ENCODE measurements around the gene MAN1A1.

MAN1A1 gene

GRCh38 chr6:119355890-119356289 is 6.3 kb upstream of the MAN1A1 start:
- H3F3A ChIP-seq (ENCODE audit: insufficient read depth) = no peaks in the 10 kb centered on the region
- H3K9me3 ChIP-seq (ENCODE audit: insufficient read depth, low read length) = no peaks in the 10 kb centered on the region
- no peak overlapping the region for H3K9ac ChIP-seq (ENCODE audit: low read length)
- H4K20me1 ChIP-seq (ENCODE audit: low read depth, low read length) = no peaks in the 10 kb centered on the region; the same call in 1 of the 2 replicates
- no peak overlapping the region for H2AFZ ChIP-seq (ENCODE audit: low read depth, low read length, severe bottlenecking)
- TF ChIP-seq EZH2phosphoT487 (conservative IDR thresholded peaks at IDR 0.05; ENCODE audit: low read length) (no peak), CTCF (IDR thresholded peaks at IDR 0.05; ENCODE audit: insufficient read depth, low read length, poor library complexity, severe bottlenecking) (no peak)
- H3K79me2 ChIP-seq (ENCODE audit: insufficient read depth, low read length) = no peaks in the 10 kb centered on the region
- H3K36me3 ChIP-seq (ENCODE audit: low read length) = no peaks in the 10 kb centered on the region
- no peak overlapping the region for H3K4me3 ChIP-seq (ENCODE audit: insufficient read depth, low read length, poor library complexity, severe bottlenecking)
- no peaks in the 10 kb centered on the region; the same call in 1 of the 2 replicates for H3K27me3 ChIP-seq (ENCODE audit: low read length)
- no peak overlapping the region for H3K4me2 ChIP-seq (ENCODE audit: low read depth, low read length, poor library complexity, severe bottlenecking)
- no peaks in the 10 kb centered on the region for H3K9me2 ChIP-seq (replicated peaks; ENCODE audit: insufficient read depth, low read length)
- H3K27ac ChIP-seq (ENCODE audit: low read depth, low read length) = no peak overlapping the region

- no peak overlapping the region for H3K4me2 ChIP-seq (ENCODE audit: low read depth, low read length, poor library complexity, severe bottlenecking)
- H4K20me1 ChIP-seq (ENCODE audit: low read depth, low read length) = no peaks in the 10 kb centered on the region; the same call in 1 of the 2 replicates
- no peak overlapping the region for H3K9ac ChIP-seq (ENCODE audit: low read length)
- no peaks in the 10 kb centered on the region; the same call in 1 of the 2 replicates for H3K27me3 ChIP-seq (ENCODE audit: low read length)
- peaks cover 4% of the 10 kb centered on the region; the same call in 1 of the 2 replicates for H3F3A ChIP-seq (ENCODE audit: insufficient read depth)
- H3K9me3 ChIP-seq (ENCODE audit: insufficient read depth, low read length) = no peaks in the 10 kb centered on the region
- H3K79me2 ChIP-seq (ENCODE audit: insufficient read depth, low read length) = no peaks in the 10 kb centered on the region
- no peak overlapping the region for H2AFZ ChIP-seq (ENCODE audit: low read depth, low read length, severe bottlenecking)
- TF ChIP-seq EZH2phosphoT487 (conservative IDR thresholded peaks at IDR 0.05; ENCODE audit: low read length) (no peak), CTCF (IDR thresholded peaks at IDR 0.05; ENCODE audit: insufficient read depth, low read length, poor library complexity, severe bottlenecking) (no peak)
- no peaks in the 10 kb centered on the region for H3K36me3 ChIP-seq (ENCODE audit: low read length)
- no peak overlapping the region for H3K4me3 ChIP-seq (ENCODE audit: insufficient read depth, low read length, poor library complexity, severe bottlenecking)
- H3K9me2 ChIP-seq (replicated peaks; ENCODE audit: insufficient read depth, low read length) = no peaks in the 10 kb centered on the region
- H3K27ac ChIP-seq (ENCODE audit: low read depth, low read length) = no peak overlapping the region
Measured at GRCh38 chr6:119355157-119355556, 5.6 kb upstream of the MAN1A1 start.

GRCh38 chr6:119353696-119354095 is 4.1 kb upstream of the MAN1A1 start:
- Histone ChIP-seq H3K9ac (ENCODE audit: low read length) (no peak overlapping the region), H3K79me2 (ENCODE audit: insufficient read depth, low read length) (no peaks in the 10 kb centered on the region), H4K20me1 (ENCODE audit: low read depth, low read length) (no peaks in the 10 kb centered on the region; the same call in 1 of the 2 replicates), H3K9me2 (replicated peaks; ENCODE audit: insufficient read depth, low read length) (no peaks in the 10 kb centered on the region), H3K27me3 (ENCODE audit: low read length) (no peaks in the 10 kb centered on the region), H3K9me3 (ENCODE audit: insufficient read depth, low read length) (no peaks in the 10 kb centered on the region), H3K4me3 (ENCODE audit: insufficient read depth, low read length, poor library complexity, severe bottlenecking) (no peak overlapping the region), H3K27ac (ENCODE audit: low read depth, low read length) (no peak overlapping the region), H3K4me2 (ENCODE audit: low read depth, low read length, poor library complexity, severe bottlenecking) (no peak overlapping the region), H3K36me3 (ENCODE audit: low read length) (no peaks in the 10 kb centered on the region), H2AFZ (ENCODE audit: low read depth, low read length, severe bottlenecking) (no peak overlapping the region), H3F3A (ENCODE audit: insufficient read depth) (peaks cover 4% of the 10 kb centered on the region; the same call in 1 of the 2 replicates)
- TF ChIP-seq CTCF (IDR thresholded peaks at IDR 0.05; ENCODE audit: insufficient read depth, low read length, poor library complexity, severe bottlenecking) = no peak
- TF ChIP-seq EZH2phosphoT487 (conservative IDR thresholded peaks at IDR 0.05; ENCODE audit: low read length) = no peak

Measured in SU-DHL-6 (cell line).